ENCODE results near the gene ANKS6. TPM values are rescaled to one million over a fixed set of nuclear protein-coding genes. Genes with fewer than 3 reads are reported as not detected.

ANKS6 gene
- total RNA-seq, 1 experiment from 2014 or later = 19.6 TPM

- no TSS peak for BruUV-seq (replicated peaks)
- no peak overlapping the region for H3K4me3 ChIP-seq (ENCODE audit: low read depth in 2 of 2, low read length in 2 of 2)
- H3K27me3 ChIP-seq (ENCODE audit: control insufficient read depth, insufficient read depth, low read length) = no peaks in the 10 kb centered on the region
- H3K4me1 ChIP-seq (ENCODE audit: control insufficient read depth, insufficient read depth, low read length) = no peaks in the 10 kb centered on the region
- H3K9me3 ChIP-seq (ENCODE audit: control insufficient read depth, insufficient read depth, low read depth, low read length) = no peaks in the 10 kb centered on the region
- TF ChIP-seq, protein P1, sequence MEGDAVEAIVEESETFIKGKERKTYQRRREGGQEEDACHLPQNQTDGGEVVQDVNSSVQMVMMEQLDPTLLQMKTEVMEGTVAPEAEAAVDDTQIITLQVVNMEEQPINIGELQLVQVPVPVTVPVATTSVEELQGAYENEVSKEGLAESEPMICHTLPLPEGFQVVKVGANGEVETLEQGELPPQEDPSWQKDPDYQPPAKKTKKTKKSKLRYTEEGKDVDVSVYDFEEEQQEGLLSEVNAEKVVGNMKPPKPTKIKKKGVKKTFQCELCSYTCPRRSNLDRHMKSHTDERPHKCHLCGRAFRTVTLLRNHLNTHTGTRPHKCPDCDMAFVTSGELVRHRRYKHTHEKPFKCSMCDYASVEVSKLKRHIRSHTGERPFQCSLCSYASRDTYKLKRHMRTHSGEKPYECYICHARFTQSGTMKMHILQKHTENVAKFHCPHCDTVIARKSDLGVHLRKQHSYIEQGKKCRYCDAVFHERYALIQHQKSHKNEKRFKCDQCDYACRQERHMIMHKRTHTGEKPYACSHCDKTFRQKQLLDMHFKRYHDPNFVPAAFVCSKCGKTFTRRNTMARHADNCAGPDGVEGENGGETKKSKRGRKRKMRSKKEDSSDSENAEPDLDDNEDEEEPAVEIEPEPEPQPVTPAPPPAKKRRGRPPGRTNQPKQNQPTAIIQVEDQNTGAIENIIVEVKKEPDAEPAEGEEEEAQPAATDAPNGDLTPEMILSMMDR (IDR thresholded peaks at IDR 0.05) = no peak
- TF ChIP-seq POLR2AphosphoS5 (IDR thresholded peaks at IDR 0.05; ENCODE audit: low read depth, low read length) = no peak
- TF ChIP-seq TCF7L2 (IDR thresholded peaks at IDR 0.05; ENCODE audit: low read depth, low read length) = no peak
- TF ChIP-seq SIN3A (IDR thresholded peaks at IDR 0.05; ENCODE audit: borderline replicate concordance, insufficient read depth, low read depth, low read length) = no peak
- TF ChIP-seq, protein P2, sequence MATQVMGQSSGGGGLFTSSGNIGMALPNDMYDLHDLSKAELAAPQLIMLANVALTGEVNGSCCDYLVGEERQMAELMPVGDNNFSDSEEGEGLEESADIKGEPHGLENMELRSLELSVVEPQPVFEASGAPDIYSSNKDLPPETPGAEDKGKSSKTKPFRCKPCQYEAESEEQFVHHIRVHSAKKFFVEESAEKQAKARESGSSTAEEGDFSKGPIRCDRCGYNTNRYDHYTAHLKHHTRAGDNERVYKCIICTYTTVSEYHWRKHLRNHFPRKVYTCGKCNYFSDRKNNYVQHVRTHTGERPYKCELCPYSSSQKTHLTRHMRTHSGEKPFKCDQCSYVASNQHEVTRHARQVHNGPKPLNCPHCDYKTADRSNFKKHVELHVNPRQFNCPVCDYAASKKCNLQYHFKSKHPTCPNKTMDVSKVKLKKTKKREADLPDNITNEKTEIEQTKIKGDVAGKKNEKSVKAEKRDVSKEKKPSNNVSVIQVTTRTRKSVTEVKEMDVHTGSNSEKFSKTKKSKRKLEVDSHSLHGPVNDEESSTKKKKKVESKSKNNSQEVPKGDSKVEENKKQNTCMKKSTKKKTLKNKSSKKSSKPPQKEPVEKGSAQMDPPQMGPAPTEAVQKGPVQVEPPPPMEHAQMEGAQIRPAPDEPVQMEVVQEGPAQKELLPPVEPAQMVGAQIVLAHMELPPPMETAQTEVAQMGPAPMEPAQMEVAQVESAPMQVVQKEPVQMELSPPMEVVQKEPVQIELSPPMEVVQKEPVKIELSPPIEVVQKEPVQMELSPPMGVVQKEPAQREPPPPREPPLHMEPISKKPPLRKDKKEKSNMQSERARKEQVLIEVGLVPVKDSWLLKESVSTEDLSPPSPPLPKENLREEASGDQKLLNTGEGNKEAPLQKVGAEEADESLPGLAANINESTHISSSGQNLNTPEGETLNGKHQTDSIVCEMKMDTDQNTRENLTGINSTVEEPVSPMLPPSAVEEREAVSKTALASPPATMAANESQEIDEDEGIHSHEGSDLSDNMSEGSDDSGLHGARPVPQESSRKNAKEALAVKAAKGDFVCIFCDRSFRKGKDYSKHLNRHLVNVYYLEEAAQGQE (IDR thresholded peaks at IDR 0.05; ENCODE audit: insufficient read depth in 1 of 2, low read depth in 2 of 2, low read length in 1 of 2) = no peak
- in situ Hi-C loops (cut with HindIII; ENCODE audit: low pct_unique_long_range_greater_than_20kb, low sequenced_read_pairs) = no loop called here
- no peaks in the 10 kb centered on the region for H3K36me3 ChIP-seq (ENCODE audit: control insufficient read depth, insufficient read depth, low read length)
- no peak overlapping the region for H3K27ac ChIP-seq (ENCODE audit: low read length)
- intact Hi-C loops (cut with micrococcal nuclease; ENCODE audit: unreplicated experiment) = no loop called here
- DNase-seq (ENCODE audit: low read depth, low spot score) (no peak), ATAC-seq (no peak)
- ChIA-PET POLR2A (no interaction called here), CTCF (no interaction called here)
Observed at GRCh38 chr9:98815391-98815951, 19.1 kb upstream of the ANKS6 start.

- no TSS peak for BruUV-seq (replicated peaks)
- ChIA-PET CTCF (no interaction called here), POLR2A (no interaction called here)
- DNase-seq (ENCODE audit: low read depth, low spot score) = no peak
- Histone ChIP-seq H3K36me3 (ENCODE audit: control insufficient read depth, insufficient read depth, low read length) (peaks cover 4% of the 10 kb centered on the region; the same call in 1 of the 2 replicates), H3K27me3 (ENCODE audit: control insufficient read depth, insufficient read depth, low read length) (no peaks in the 10 kb centered on the region), H3K4me1 (ENCODE audit: control insufficient read depth, insufficient read depth, low read length) (0 out of 2 replicates have a peak, but pooled peaks cover 3% of the 10 kb centered on the region), H3K27ac (ENCODE audit: low read length) (no peak overlapping the region), H3K4me3 (ENCODE audit: low read depth in 2 of 2, low read length in 2 of 2) (no peak overlapping the region), H3K9me3 (ENCODE audit: control insufficient read depth, insufficient read depth, low read depth, low read length) (no peaks in the 10 kb centered on the region)
- in situ Hi-C loops (cut with HindIII; ENCODE audit: low pct_unique_long_range_greater_than_20kb, low sequenced_read_pairs) (no loop called here), intact Hi-C loops (cut with micrococcal nuclease; ENCODE audit: unreplicated experiment) (no loop called here)
- ATAC-seq = no peak
- TF ChIP-seq, protein P2 (IDR thresholded peaks at IDR 0.05; ENCODE audit: insufficient read depth in 1 of 2, low read depth in 2 of 2, low read length in 1 of 2) = no peak
- TF ChIP-seq POLR2AphosphoS5 (IDR thresholded peaks at IDR 0.05; ENCODE audit: low read depth, low read length) (no peak), TCF7L2 (IDR thresholded peaks at IDR 0.05; ENCODE audit: low read depth, low read length) (no peak), SIN3A (IDR thresholded peaks at IDR 0.05; ENCODE audit: borderline replicate concordance, insufficient read depth, low read depth, low read length) (no peak)
- TF ChIP-seq, protein P1 (IDR thresholded peaks at IDR 0.05) = no peak
Observed at GRCh38 chr9:98811051-98811650, 14.8 kb upstream of the ANKS6 start.
